ENCODE measurements around the gene EFNB1.

DNA sequence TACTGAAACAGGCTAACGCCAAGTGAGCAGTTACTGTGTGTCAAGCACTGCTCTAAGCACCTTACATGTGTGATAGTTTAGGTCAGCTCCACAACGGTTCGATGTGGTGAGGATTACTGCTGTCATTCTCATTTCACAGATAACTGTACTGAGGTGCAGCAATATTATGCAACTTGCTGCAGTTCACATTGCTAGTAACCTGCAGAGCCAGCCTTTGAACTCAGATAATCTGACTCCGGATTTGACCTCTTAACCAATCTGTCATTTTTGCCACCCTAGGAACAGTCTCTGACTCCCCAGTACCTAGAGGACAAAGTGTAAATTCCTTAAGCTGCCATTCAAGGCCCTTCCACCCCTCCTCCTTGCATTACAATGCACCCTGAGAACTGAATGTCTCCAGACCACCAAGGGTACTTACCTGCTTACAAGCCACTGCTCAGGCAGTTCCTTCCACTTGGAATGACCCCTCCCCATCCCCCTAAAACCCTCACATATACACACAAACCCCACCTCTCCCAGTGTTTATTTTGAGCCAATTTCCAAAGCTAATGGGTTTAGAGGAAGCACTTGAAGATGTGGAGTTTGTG is 24.9 kb downstream of the EFNB1 start:
- no peak for TF ChIP-seq POLR2AphosphoS5 (IDR thresholded peaks at IDR 0.05)
- TF ChIP-seq, protein P1, sequence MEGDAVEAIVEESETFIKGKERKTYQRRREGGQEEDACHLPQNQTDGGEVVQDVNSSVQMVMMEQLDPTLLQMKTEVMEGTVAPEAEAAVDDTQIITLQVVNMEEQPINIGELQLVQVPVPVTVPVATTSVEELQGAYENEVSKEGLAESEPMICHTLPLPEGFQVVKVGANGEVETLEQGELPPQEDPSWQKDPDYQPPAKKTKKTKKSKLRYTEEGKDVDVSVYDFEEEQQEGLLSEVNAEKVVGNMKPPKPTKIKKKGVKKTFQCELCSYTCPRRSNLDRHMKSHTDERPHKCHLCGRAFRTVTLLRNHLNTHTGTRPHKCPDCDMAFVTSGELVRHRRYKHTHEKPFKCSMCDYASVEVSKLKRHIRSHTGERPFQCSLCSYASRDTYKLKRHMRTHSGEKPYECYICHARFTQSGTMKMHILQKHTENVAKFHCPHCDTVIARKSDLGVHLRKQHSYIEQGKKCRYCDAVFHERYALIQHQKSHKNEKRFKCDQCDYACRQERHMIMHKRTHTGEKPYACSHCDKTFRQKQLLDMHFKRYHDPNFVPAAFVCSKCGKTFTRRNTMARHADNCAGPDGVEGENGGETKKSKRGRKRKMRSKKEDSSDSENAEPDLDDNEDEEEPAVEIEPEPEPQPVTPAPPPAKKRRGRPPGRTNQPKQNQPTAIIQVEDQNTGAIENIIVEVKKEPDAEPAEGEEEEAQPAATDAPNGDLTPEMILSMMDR (IDR thresholded peaks at IDR 0.05) = no peak
- TF ChIP-seq POLR2A (IDR thresholded peaks at IDR 0.05) = no peak
- TF ChIP-seq EP300 (IDR thresholded peaks at IDR 0.05; ENCODE audit: low read depth) = no peak
